ENCODE measurements around the gene PATJ. TPM values are rescaled to one million over a fixed set of nuclear protein-coding genes. Genes with fewer than 3 reads are reported as not detected.
A peak's percentile ranks its signal among the peaks of the same experiment; 100 is the strongest.

The PATJ gene
- total and polyA plus RNA-seq, 2 experiments from 2014 or later: 35.3 to 68.4 TPM

- Histone ChIP-seq H3K9me2 (ENCODE audit: insufficient read depth) (no peaks in the 10 kb centered on the region), H3K4me1 (ENCODE audit: insufficient read depth) (no peaks in the 10 kb centered on the region), H3F3A (replicated peaks; ENCODE audit: low read depth) (no peaks in the 10 kb centered on the region), H4K20me1 (replicated peaks; ENCODE audit: insufficient read depth) (no peaks in the 10 kb centered on the region), H3K4me2 (no peak overlapping the region), H3K36me3 (ENCODE audit: insufficient read depth) (no peaks in the 10 kb centered on the region; the same call in 1 of the 2 replicates), H3K27me3 (ENCODE audit: insufficient read depth) (no peaks in the 10 kb centered on the region), H3K27ac (ENCODE audit: low read depth) (no peak overlapping the region), H3K79me2 (replicated peaks; ENCODE audit: insufficient read depth) (no peaks in the 10 kb centered on the region), H3K4me3 (no peak overlapping the region), H2AFZ (no peak overlapping the region)
- no peak; the same call in 2 of the 3 replicates for ATAC-seq
- no peaks in the 10 kb centered on the region for H3K27me3 Mint-ChIP-seq (ENCODE audit: insufficient read depth, low read depth, poor library complexity)
- DNase-seq (ENCODE audit: low spot score): peak; percentile 44
- peaks cover 15% of the 10 kb centered on the region for H3K4me1 Mint-ChIP-seq
- 0 out of 2 replicates have a peak overlapping the region, but pooled peaks have one; percentile 11 for H3K27ac Mint-ChIP-seq
- no peak overlapping the region for H3K4me3 Mint-ChIP-seq
- no peaks in the 10 kb centered on the region for H3K36me3 Mint-ChIP-seq (ENCODE audit: low read depth)
- H3K9me3 Mint-ChIP-seq: no peaks in the 10 kb centered on the region
- no peak for TF ChIP-seq ETS1 (IDR thresholded peaks at IDR 0.05)
- no peak for TF ChIP-seq EZH2phosphoT487 (IDR thresholded peaks at IDR 0.05; ENCODE audit: unreplicated experiment)
- no peak for TF ChIP-seq JUNB (IDR thresholded peaks at IDR 0.05; ENCODE audit: unreplicated experiment)
- no peak for TF ChIP-seq ZNF462 (CRISPR knock-in tag; IDR thresholded peaks at IDR 0.05)
- TF ChIP-seq REST (IDR thresholded peaks at IDR 0.05; ENCODE audit: unreplicated experiment): no peak
- TF ChIP-seq ZNF114 (CRISPR knock-in tag; IDR thresholded peaks at IDR 0.05): no peak
- TF ChIP-seq EZH2 (IDR thresholded peaks at IDR 0.05; ENCODE audit: low read depth, unreplicated experiment): no peak
- no peak for TF ChIP-seq NANOG (IDR thresholded peaks at IDR 0.05; ENCODE audit: borderline replicate concordance)
- no peak for TF ChIP-seq ZNF331 (CRISPR knock-in tag; IDR thresholded peaks at IDR 0.05; ENCODE audit: low read depth)
- TF ChIP-seq POLR2AphosphoS5 (IDR thresholded peaks at IDR 0.05; ENCODE audit: low read depth): no peak
- no peak for TF ChIP-seq CTCF (conservative IDR thresholded peaks at IDR 0.05; ENCODE audit: low read depth in 2 of 2)
Measured at GRCh38 chr1:62090016-62090415, 347.7 kb downstream of the PATJ start.
